HG03457 (cell line): ENCODE data around the gene TRMT112.

Experiments
- ATAC-seq: cut with Tn5 transposase; IDR thresholded peaks from one replicate; pipeline ENCODE4 v1.9.1; 2021; ENCODE audit warnings: moderate number of reproducible peaks; ENCODE audit not compliant: unreplicated experiment

The TRMT112 gene

GRCh38 chr11:64294774-64295173 lies 22.6 kb downstream of the TRMT112 start:
- ATAC-seq = no peak

DNA sequence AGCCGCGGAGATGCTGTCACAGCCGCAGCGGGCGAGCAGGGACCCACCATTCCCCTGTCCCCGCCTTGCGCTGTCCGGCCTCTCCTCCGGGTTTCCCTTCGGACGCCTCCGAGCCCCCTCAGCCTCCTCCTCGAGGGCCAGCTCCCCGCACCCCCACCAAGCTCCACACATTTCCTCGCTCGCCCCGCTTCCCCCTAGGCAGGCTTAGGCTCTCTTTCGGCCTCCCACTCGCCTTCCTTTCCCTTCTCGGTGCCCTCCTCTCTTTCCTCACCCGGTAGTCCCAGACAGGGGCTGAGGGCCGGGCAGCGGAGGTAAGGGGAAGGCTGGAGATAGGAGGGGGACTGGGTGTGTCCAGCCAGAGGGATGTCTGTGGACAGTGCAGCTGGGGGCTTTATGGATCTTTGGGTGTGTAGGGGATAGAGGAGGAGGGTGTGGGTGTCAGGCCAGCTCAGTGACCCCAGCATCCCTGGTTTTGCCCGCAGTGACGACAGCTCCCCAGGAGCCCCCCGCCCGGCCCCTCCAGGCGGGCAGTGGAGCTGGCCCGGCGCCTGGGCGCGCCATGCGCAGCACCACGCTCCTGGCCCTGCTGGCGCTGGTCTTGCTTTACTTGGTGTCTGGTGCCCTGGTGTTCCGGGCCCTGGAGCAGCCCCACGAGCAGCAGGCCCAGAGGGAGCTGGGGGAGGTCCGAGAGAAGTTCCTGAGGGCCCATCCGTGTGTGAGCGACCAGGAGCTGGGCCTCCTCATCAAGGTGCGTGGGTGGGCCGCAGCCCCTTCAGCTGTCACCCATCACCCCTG lies 24.7 kb downstream of the TRMT112 start:
- ATAC-seq = no peak

- ATAC-seq = no peak
These were observed 25.5 kb downstream of the TRMT112 start for GRCh38 chr11:64291752-64292459.

GRCh38 chr11:64291262-64291751 lies 26.1 kb downstream of the TRMT112 start, which contains the start of gene KCNK4:
Gene KCNK4 (plus strand): TSS chr11:64291302. CDS start chr11:64293019, 1,717 bp downstream.
- no peak for ATAC-seq

DNA sequence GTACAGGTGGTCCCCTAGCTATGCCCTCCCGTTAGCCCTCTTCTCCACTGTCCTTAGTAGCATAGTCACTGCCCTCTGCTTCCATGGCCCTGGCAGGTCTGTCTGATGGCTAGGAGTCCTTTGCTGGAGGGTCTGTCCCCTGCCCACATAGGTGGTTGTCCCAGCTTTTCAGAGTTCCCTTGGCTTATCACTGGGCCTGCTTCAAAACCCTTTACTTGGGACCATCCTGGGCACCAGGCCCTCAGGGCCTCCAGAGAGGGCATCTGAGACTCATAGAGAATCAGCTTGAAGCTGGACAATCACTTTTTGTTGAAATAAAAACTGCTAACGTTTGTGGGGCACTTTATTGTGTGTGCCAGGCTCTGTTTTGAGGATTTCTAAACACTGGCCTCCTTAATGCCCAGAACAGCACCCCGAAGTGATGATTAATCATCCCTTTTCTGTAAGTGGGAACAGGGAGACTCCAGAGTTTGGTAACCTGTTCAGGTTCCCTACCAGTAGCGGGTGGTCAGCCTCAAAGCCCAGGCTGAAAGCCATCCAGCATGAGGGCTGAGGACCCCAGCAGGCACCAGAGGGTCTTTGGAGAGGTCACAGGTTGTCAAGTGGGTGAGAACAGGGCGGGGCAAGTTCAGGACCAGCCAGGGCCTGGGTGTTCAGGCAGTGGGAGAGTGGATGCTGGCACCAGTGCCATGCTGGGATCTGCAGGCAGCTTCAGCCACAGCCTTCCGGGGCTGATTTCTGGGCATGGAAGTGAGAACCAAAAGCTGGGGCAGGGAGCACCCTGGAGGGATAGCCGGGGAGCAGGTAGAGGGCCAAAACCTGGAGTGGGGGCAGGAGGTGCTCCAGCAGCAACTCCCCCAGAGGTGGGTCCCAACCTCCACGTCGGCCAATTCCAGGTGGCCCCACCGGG lies 26.8 kb downstream of the TRMT112 start:
- ATAC-seq = no peak

- no peak for ATAC-seq
These were observed 28.3 kb downstream of the TRMT112 start for GRCh38 chr11:64289002-64289564.

- no peak for ATAC-seq
These were observed 29.0 kb downstream of the TRMT112 start for GRCh38 chr11:64288353-64288750.

DNA sequence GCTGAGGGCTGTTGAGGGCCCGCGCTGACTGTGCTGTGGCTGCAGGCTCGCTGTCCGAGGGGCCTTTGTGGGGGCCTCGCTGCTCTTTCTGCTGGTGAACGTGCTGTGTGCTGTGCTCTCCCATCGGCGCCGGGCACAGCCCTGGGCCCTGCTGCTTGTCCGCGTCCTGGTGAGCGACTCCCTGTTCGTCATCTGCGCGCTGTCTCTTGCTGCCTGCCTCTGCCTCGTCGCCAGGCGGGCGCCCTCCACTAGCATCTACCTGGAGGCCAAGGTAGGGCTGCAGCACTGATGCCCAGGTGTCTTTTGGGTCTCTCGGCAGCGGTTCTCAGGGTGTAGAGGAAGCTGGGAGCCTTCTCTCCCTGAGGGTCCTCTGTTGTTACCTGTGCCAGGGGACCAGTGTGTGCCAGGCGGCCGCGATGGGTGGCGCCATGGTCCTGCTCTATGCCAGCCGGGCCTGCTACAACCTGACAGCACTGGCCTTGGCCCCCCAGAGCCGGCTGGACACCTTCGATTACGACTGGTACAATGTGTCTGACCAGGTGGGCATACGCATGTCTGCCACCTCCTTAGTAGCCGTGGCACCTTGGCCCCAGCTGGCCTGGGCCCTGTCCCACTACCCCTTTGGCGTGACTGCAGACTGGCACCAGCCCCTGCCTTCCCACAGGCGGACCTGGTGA lies 29.5 kb downstream of the TRMT112 start:
- no peak for ATAC-seq

GRCh38 chr11:64286801-64287159 lies 30.6 kb downstream of the TRMT112 start:
- ATAC-seq = no peak

DNA sequence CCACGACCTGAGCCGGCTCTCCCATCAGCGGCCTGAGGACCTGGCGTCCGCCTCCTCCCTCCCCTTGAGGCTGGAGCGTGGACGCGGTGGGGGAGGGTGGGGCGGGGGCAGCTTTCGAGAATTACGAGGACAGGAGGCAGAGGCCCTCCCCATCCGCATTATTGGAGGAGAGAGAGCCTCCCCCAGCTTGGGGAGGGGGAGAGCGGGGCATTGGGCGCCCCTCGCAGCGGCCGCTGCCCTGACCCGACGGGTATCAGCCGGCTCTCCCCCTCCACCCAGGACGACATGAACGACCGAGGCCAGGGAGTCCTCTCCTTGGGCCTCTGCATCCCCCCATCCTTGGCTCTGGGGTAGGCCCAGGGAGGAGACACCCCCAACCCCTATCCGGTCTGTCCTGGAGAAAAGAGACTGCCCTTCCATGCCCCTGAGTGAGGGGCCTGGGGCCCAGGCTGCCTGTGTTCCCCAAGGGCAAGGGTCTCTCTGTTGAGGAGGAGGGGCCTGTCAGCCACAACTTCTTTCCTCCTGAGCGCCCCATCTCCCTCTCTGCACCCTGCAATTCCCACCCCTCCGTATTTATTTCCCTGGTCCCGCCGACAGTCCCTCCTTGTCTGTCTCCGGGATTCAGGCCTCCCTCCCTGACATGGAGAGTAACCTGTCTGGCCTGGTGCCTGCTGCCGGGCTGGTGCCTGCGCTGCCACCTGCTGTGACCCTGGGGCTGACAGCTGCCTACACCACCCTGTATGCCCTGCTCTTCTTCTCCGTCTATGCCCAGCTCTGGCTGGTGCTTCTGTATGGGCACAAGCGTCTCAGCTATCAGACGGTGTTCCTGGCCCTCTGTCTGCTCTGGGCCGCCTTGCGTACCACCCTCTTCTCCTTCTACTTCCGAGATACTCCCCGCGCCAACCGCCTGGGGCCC lies 31.2 kb downstream of the TRMT112 start:
- ATAC-seq = no peak

DNA sequence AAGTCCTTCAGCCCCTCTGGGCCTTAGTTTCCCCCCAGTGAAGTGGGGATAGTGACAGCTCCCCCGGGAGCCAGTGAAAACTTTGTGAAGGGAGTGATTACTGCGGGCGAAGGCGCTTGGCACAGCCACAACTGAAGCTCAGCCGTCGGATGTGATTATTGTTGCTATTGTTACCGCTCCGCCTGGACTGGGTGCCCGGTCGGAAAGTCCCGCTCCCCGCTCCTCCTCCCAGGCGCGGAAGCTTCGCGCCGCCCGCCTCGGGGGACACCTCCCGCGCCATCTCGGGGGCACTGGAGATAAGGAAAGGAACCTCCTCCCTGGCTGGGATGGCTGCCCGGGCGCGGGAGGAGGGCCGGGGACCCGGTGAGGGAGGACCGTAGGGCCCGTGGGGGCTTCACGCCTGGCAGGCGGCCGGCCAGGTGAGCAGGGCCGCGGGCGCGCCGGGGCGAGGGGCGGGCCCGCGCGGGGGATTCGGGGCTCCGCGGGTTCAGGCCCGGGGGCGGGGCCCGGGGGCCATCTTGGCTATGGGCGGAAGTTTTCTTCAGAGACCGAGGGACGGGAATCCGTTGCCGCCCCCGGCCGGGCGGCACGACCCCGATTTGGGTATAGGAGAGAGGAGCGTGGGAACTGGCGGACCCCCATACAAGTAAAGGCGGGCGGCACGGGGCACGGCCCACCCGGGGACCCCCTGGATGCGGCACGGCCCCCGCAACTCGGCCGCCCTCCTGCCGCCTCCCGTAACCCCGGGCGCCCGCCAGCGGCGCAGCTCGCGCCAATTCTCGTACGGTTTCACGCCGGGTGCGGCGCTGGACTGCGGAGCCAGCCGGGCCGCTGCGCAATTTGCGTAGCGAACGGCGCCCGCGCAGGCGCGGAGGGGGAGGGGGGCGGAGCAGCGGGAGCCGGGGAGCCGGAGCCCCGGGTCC lies 32.1 kb downstream of the TRMT112 start, which contains the start of gene GPR137:
TSS of gene GPR137 (plus strand) at position 887 of the 923 bp plus-strand sequence. CDS start 677 bp downstream, outside the sequence.
- peak; percentile 37 for ATAC-seq

DNA sequence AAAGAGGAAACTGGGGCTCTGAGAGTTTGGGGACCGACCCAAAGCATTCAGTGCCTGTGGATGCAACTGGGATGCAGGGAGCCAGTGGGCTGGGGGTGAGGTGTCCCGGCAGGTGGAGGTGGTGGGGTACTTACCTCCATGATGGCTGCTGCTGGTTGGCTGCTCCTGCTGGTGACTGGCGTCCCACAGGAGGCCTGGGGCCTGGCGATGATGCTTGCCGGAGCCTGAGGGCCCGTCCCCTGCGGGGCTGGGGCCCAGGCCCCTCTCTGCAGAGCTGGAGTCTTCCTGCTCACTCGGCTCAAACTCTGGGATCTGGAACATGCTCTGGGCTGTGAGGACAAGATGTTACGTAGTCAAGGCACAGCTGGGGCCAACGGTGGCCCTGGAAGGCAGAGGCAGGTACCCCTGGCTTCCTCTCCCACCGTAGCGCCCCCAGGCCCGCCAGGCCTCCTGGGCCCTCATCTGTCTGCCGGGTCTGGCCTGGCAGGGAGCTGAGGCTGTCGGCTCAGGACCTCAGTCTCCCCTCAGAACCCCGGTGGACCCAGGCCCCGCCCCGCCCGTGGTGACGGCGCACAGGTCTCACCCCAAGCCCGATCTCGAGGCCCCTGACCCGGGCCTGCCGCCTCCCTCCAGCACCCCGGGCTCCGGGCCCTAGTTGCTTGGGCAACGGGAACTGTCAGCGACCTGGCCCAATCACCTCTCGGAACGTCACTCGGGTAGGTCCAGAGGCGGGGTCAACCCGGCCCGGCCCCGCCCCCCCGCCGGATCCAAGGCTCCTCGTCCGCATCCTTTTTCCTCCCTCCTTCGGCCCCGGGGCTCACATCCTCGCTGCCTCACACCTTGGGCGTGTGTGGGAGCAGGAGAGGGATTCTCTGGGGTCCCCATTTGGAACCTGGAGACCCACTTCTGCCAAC lies 33.1 kb downstream of the TRMT112 start, which contains the start of gene BAD:
TSS of gene BAD (minus strand) at position 618 of the 914 bp plus-strand sequence. CDS start at position 321, 297 bp downstream.
- peak; percentile 53 for ATAC-seq

DNA sequence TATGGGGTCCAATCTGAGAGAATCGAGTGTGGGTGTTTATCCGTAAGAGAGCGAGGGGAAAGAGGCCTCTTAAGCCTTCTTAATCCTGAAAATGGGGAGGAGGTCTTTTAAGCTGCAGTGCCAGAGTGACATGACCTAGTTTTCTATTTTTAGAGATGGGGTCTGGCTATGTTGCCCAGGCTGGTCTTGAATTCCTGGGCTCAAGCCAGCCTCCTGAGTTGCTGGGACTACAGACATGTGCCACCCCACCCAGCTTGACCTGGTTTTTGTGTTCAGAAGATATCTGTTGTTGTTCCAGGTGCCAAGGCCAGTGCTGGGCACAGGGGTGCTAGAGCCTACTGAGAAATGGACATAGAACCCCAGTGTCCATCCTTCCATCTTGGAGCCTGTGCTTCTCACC lies 34.3 kb downstream of the TRMT112 start:
- no peak for ATAC-seq

DNA sequence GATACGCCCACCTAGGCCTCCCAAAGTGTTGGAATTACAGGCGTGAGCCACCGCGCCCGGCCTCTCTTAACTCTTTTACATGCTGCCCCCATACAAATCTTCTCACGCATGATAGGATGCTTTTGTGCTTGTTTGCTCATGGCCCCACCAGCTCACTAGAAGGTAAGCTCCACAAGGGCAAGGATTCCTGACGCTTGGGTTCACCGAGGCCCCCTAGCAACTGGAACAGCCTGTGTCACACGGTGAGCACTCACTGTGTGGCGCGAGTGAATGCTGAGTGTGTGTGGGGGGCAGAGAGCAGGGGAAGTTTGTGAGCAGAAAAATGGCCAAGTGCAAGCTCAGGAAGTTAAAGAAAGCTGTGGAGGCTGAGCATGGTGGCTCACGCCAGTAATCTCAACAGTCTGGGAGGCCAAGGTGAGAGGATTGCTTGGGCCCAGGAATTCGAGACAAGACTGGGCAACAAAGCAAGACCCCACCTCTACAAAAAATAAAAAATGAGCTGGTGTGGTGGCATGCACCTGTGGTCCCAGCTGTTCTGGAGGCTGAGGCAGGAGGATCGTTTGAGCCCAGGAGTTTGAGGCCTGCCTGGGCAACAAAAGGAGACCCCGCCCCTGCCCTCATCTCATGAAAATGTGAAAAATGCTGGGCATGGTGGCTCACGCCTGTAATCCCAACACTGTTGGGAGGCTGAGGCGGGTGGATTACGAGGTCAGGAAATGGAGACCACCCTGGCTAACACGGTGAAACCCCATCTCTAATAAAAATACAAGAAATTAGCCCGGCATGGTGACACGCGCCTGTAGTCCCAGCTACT lies 35.2 kb downstream of the TRMT112 start:
- no peak for ATAC-seq

DNA sequence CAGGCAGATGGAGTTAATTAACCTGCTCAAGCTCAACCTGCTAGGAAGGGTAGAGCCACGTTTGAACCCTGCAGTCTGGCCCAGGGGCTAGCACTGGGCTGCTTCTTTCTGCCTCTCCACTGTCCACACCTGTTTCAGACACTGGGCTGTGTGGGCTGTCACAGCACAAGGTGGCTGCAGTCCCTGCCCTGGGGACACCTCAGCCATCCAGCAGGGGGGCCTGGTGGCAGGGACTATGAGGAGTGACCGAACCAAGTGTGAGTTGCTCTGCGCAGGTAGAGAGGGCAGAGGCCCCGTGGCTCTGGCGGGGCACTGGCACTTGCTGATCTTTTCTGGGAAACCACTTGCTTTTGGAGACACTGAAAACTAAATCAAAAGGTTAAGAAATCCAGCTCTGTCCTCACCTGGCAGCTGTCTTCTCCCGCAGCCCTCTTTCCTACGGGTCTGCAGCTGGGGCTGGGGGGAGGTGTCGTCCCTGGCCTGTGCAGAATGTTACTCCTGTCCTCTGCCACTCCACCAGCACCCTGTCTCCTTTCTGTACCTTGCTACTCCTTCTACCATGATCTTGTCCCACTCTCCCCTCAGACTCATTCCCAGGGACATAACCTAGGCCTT lies 38.7 kb downstream of the TRMT112 start:
- ATAC-seq = no peak
